Measurements from ENCODE around the gene CALN1. TPM values are rescaled to one million over a fixed set of nuclear protein-coding genes. Genes with fewer than 3 reads are reported as not detected.

Gene CALN1
- total and polyA plus RNA-seq, 2 experiments from 2014 or later: 7.6 to 14.5 TPM

- no peak for DNase-seq (ENCODE audit: low spot score)
- no peaks in the 10 kb centered on the region for H3K36me3 ChIP-seq (ENCODE audit: insufficient read depth)
- H3K27me3 Mint-ChIP-seq (ENCODE audit: insufficient read depth, low read depth, poor library complexity): peaks cover 8% of the 10 kb centered on the region
- no peaks in the 10 kb centered on the region for H3K4me1 ChIP-seq (ENCODE audit: insufficient read depth)
- no peaks in the 10 kb centered on the region for H3K9me2 ChIP-seq (ENCODE audit: insufficient read depth)
- H3K4me3 ChIP-seq: no peak overlapping the region
- no peaks in the 10 kb centered on the region for H3K36me3 Mint-ChIP-seq (ENCODE audit: low read depth)
- no peak overlapping the region for H3K27ac Mint-ChIP-seq
- no peaks in the 10 kb centered on the region for H3K27me3 ChIP-seq (ENCODE audit: insufficient read depth)
- H3K79me2 ChIP-seq (replicated peaks; ENCODE audit: insufficient read depth): no peaks in the 10 kb centered on the region
- TF ChIP-seq REST (IDR thresholded peaks at IDR 0.05; ENCODE audit: unreplicated experiment): no peak
- TF ChIP-seq JUNB (IDR thresholded peaks at IDR 0.05; ENCODE audit: unreplicated experiment): no peak
- TF ChIP-seq STAT1 (IDR thresholded peaks at IDR 0.05; ENCODE audit: unreplicated experiment): no peak
- TF ChIP-seq CREB1 (CRISPR knock-in tag; IDR thresholded peaks at IDR 0.05; ENCODE audit: low read depth): no peak
- TF ChIP-seq ETS1 (IDR thresholded peaks at IDR 0.05): no peak
- no peak for TF ChIP-seq EZH2phosphoT487 (IDR thresholded peaks at IDR 0.05; ENCODE audit: unreplicated experiment)
- no peak for TF ChIP-seq ZNF462 (CRISPR knock-in tag; IDR thresholded peaks at IDR 0.05)
- no peak for TF ChIP-seq ZNF114 (CRISPR knock-in tag; IDR thresholded peaks at IDR 0.05)
- no peak for TF ChIP-seq NANOG (IDR thresholded peaks at IDR 0.05; ENCODE audit: borderline replicate concordance)
- H2AFZ ChIP-seq: 0 out of 2 replicates have a peak overlapping the region, but pooled peaks have one; percentile 52
- peaks cover 7% of the 10 kb centered on the region; the same call in 2 of the 3 replicates for H3K9me3 Mint-ChIP-seq
- H3K4me1 Mint-ChIP-seq: no peaks in the 10 kb centered on the region
- H4K20me1 ChIP-seq (replicated peaks; ENCODE audit: insufficient read depth): no peaks in the 10 kb centered on the region
- H3K4me3 Mint-ChIP-seq: no peak overlapping the region
- H3K27ac ChIP-seq (ENCODE audit: low read depth): no peak overlapping the region
- H3K4me2 ChIP-seq: no peak overlapping the region
- no peak for ATAC-seq
- H3F3A ChIP-seq (replicated peaks; ENCODE audit: low read depth): 0 out of 2 replicates have a peak, but pooled peaks cover 3% of the 10 kb centered on the region
Measured at GRCh38 chr7:72416846-72417245, 4.7 kb upstream of the CALN1 start.

Measured in GM23338 (cell line).